HFFc6 (cell line): Measurements from ENCODE around the gene RPP21. TPM values are rescaled to one million over a fixed set of nuclear protein-coding genes. Genes with fewer than 3 reads are reported as not detected.
A peak's percentile ranks its signal among the peaks of the same experiment; 100 is the strongest.

Experiments
- DNase-seq: peaks from one replicate; pipeline ENCODE4 v3.0.0-alpha.2; 2018
- H3K27ac Mint-ChIP-seq: 2 replicates; pipeline ENCODE4 v1.8.0; 2020; ENCODE audit warnings: mild to moderate bottlenecking, mixed read lengths
- H3K27me3 Mint-ChIP-seq: 2 replicates; pipeline ENCODE4 v1.8.0; 2021; ENCODE audit warnings: mild to moderate bottlenecking, moderate library complexity, mixed read lengths; ENCODE audit not compliant: insufficient read depth
- H3K36me3 Mint-ChIP-seq: 2 replicates; pipeline ENCODE4 v1.8.0; 2021; ENCODE audit warnings: low read depth, mixed read lengths
- H3K4me1 Mint-ChIP-seq: 2 replicates; pipeline ENCODE4 v1.8.0; 2020; ENCODE audit warnings: low read depth, mixed read lengths
- H3K4me3 Mint-ChIP-seq: 2 replicates; pipeline ENCODE4 v1.8.0; 2020; ENCODE audit warnings: mild to moderate bottlenecking, moderate library complexity, mixed read lengths
- H3K9me3 Mint-ChIP-seq: 2 replicates; pipeline ENCODE4 v1.8.0; 2020; ENCODE audit warnings: mild to moderate bottlenecking, mixed read lengths
- CTCF ChIP-seq: fragments of 200-600 bp; sonication (generic); IDR thresholded peaks from 2 replicates; pipeline ENCODE4 v1.5.0; 2021; ENCODE audit warnings: antibody characterized with exemption, mild to moderate bottlenecking
- total RNA-seq, 6 experiments: library from RNA; stranded (reverse); fragmentation: NEBNext Ultra II Directional; extraction: Animal tissue kit (Norgen Biotek cat#: 25700); gene quantifications; 2 replicates in 1 of 6; 3 replicates in 5 of 6; pipeline ENCODE4 v1.2.3, GENCODE V29; 2021

The RPP21 gene
- total RNA-seq, 6 experiments from 2014 or later = 32.3 to 45.9 (median 40.0) TPM

GRCh38 chr6:30345852-30346251 is 896 bp downstream of the RPP21 start:
- 0 out of 2 replicates have a peak overlapping the region, but pooled peaks have one; percentile 1 for H3K27ac Mint-ChIP-seq
- peaks cover 19% of the 10 kb centered on the region for H3K4me1 Mint-ChIP-seq
- H3K4me3 Mint-ChIP-seq = peak overlapping the region; percentile 90
- TF ChIP-seq CTCF = no peak
- no peaks in the 10 kb centered on the region for H3K27me3 Mint-ChIP-seq
- no peak for DNase-seq
- peaks cover 20% of the 10 kb centered on the region for H3K36me3 Mint-ChIP-seq
- H3K9me3 Mint-ChIP-seq = no peaks in the 10 kb centered on the region

GRCh38 chr6:30348957-30349356 is 4.0 kb downstream of the RPP21 start:
- H3K27me3 Mint-ChIP-seq = peaks cover 7% of the 10 kb centered on the region
- H3K9me3 Mint-ChIP-seq = no peaks in the 10 kb centered on the region
- H3K27ac Mint-ChIP-seq = no peak overlapping the region
- no peak for TF ChIP-seq CTCF
- H3K4me1 Mint-ChIP-seq = peaks cover 18% of the 10 kb centered on the region
- H3K4me3 Mint-ChIP-seq = no peak overlapping the region
- H3K36me3 Mint-ChIP-seq = peaks cover 10% of the 10 kb centered on the region
- DNase-seq = no peak

GRCh38 chr6:30349421-30350177 is 4.6 kb downstream of the RPP21 start:
- H3K36me3 Mint-ChIP-seq = peaks cover 10% of the 10 kb centered on the region
- peak; percentile 41; the same call in 1 of the 2 replicates for TF ChIP-seq CTCF
- H3K4me3 Mint-ChIP-seq = no peak overlapping the region
- no peak overlapping the region for H3K27ac Mint-ChIP-seq
- no peak for DNase-seq
- peaks cover 11% of the 10 kb centered on the region for H3K4me1 Mint-ChIP-seq
- no peaks in the 10 kb centered on the region for H3K9me3 Mint-ChIP-seq
- H3K27me3 Mint-ChIP-seq = peaks cover 9% of the 10 kb centered on the region

- H3K4me3 Mint-ChIP-seq = no peak overlapping the region
- peaks cover 12% of the 10 kb centered on the region for H3K27me3 Mint-ChIP-seq
- no peaks in the 10 kb centered on the region for H3K9me3 Mint-ChIP-seq
- TF ChIP-seq CTCF = no peak
- peaks cover 8% of the 10 kb centered on the region for H3K4me1 Mint-ChIP-seq
- no peak for DNase-seq
- peaks cover 10% of the 10 kb centered on the region for H3K36me3 Mint-ChIP-seq
- H3K27ac Mint-ChIP-seq = no peak overlapping the region
Observed at GRCh38 chr6:30350524-30350923, 5.6 kb downstream of the RPP21 start.

GRCh38 chr6:30352550-30352949 is 7.6 kb downstream of the RPP21 start:
- Mint-ChIP-seq H3K27ac (no peak overlapping the region), H3K4me1 (peaks cover 2% of the 10 kb centered on the region; the same call in 1 of the 2 replicates), H3K36me3 (no peaks in the 10 kb centered on the region), H3K9me3 (no peaks in the 10 kb centered on the region), H3K27me3 (peaks cover 12% of the 10 kb centered on the region), H3K4me3 (no peak overlapping the region)
- TF ChIP-seq CTCF = no peak
- DNase-seq = no peak
